Stimulated activated CD4-positive, alpha-beta T cell treated with anti-CD3 and anti-CD28 coated beads, Interleukin-4, amount 100 ng/mL, for 4 hours (primary cell): Measurements from ENCODE around the gene AKR1B15.

Experiments used
- DNase-seq, 2 experiments: peaks; one replicate each; pipeline ENCODE4 v3.0.0-alpha.2; 2020

The AKR1B15 gene

GRCh38 chr7:134618756-134619530 lies 70.0 kb downstream of the AKR1B15 start:
- DNase-seq: no peak

- DNase-seq: no peak
Observed at GRCh38 chr7:134619627-134620331, 70.9 kb downstream of the AKR1B15 start.

- DNase-seq: no peak
Observed at GRCh38 chr7:134622303-134622995, 73.5 kb downstream of the AKR1B15 start.

- DNase-seq: no peak
Observed at GRCh38 chr7:134623193-134623592, 74.3 kb downstream of the AKR1B15 start.

GRCh38 chr7:134625550-134625949 lies 76.6 kb downstream of the AKR1B15 start:
- DNase-seq: no peak

GRCh38 chr7:134627109-134627774 lies 78.3 kb downstream of the AKR1B15 start:
- no peak for DNase-seq

- no peak for DNase-seq
Observed at GRCh38 chr7:134627775-134628153, 78.9 kb downstream of the AKR1B15 start.

- DNase-seq: no peak
Observed at GRCh38 chr7:134629445-134629844, 80.5 kb downstream of the AKR1B15 start.
